H7 (cell line): ENCODE measurements around the gene CYP27B1. TPM values are rescaled to one million over a fixed set of nuclear protein-coding genes. Genes with fewer than 3 reads are reported as not detected.
A peak's percentile ranks its signal among the peaks of the same experiment; 100 is the strongest.
"Not testable (repeated sequence)": the region's sequence is repeated elsewhere in the genome, so short reads cannot be mapped to it uniquely, and the experiment has no call there.

Experiments used
- DNase-seq: peaks from one replicate; pipeline ENCODE4 v3.0.0; 2012
- H3K27me3 ChIP-seq: 2 replicates; pipeline ENCODE4 v1.6.0; 2011; ENCODE audit warnings: mild to moderate bottlenecking, low read length; ENCODE audit not compliant: control insufficient read depth, insufficient read depth
- H3K36me3 ChIP-seq: replicated peaks from 2 replicates; pipeline ENCODE4 v1.5.1; 2011; ENCODE audit warnings: low read length; ENCODE audit not compliant: control insufficient read depth, insufficient read depth
- H3K4me3 ChIP-seq: 2 replicates; pipeline ENCODE4 v1.5.1; 2011; ENCODE audit warnings: low read depth, mild to moderate bottlenecking, control low read depth, low read length, moderate library complexity; ENCODE audit not compliant: insufficient read depth
- total RNA-seq: library from RNA; depleted of rRNA; stranded (reverse); fragments of >200 nt; shearing (Covaris generic); gene quantifications from 2 replicates; pipeline ENCODE4 v1.2.3, GENCODE V29; 2014

The CYP27B1 gene
- total RNA-seq, 1 experiment from 2014 or later, result 0.59 TPM

GRCh38 chr12:57777911-57778310 lies 11.0 kb upstream of the CYP27B1 start:
- DNase-seq, result no peak
- Histone ChIP-seq H3K4me3 (no peak overlapping the region), H3K27me3 (peaks cover under 1% of the 10 kb centered on the region), H3K36me3 (no peaks in the 10 kb centered on the region; the same call in 1 of the 2 replicates)

DNA sequence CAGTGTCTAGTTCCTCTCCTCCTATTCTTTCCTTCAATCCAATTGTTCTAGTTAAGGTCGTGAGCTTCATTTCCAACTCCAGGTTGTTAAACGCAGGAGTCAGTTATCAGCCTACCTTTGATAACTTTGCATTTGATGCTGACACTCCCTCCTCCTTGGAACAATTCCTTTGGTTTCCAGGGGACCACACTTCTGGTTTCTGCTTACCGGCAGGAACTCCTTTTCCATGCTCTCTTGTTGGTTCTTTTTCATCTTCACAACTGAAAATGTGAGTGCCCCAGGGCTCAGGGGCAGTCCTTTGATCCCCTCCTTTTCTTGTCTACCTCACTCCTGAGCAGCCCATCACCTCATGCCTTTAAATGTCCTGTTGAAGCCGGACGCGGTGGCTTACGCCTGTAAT lies 10.5 kb upstream of the CYP27B1 start:
- no peak overlapping the region for H3K4me3 ChIP-seq
- no peaks in the 10 kb centered on the region; the same call in 1 of the 2 replicates for H3K36me3 ChIP-seq
- H3K27me3 ChIP-seq, result peaks cover 3% of the 10 kb centered on the region
- no peak for DNase-seq

DNA sequence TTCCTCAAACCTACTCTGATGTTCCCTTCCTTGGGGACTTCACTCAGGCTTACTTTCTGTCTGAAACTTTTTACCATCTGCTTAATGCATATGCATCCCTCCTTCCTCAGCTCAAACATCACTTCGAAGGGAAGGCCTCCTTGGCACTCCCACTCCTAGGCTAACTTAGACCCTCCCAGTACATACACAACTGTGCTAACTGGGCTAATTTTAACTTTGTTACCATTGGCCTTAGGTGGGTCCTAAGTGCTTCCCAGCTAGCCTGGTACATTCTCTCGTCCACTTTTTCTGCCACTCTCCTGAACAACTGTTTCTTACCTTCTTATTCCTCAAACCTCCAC lies 9.3 kb upstream of the CYP27B1 start:
- DNase-seq, result no peak
- no peaks in the 10 kb centered on the region; the same call in 1 of the 2 replicates for H3K36me3 ChIP-seq
- no peak overlapping the region for H3K4me3 ChIP-seq
- peaks cover 3% of the 10 kb centered on the region for H3K27me3 ChIP-seq

GRCh38 chr12:57775563-57776246 lies 8.8 kb upstream of the CYP27B1 start:
- DNase-seq, result no peak
- Histone ChIP-seq H3K4me3 (no peak overlapping the region), H3K36me3 (peaks cover 2% of the 10 kb centered on the region), H3K27me3 (peaks cover 3% of the 10 kb centered on the region)

GRCh38 chr12:57775044-57775443 lies 8.2 kb upstream of the CYP27B1 start:
- no peak overlapping the region for H3K4me3 ChIP-seq
- peaks cover 3% of the 10 kb centered on the region for H3K27me3 ChIP-seq
- peaks cover 6% of the 10 kb centered on the region for H3K36me3 ChIP-seq
- no peak for DNase-seq

DNA sequence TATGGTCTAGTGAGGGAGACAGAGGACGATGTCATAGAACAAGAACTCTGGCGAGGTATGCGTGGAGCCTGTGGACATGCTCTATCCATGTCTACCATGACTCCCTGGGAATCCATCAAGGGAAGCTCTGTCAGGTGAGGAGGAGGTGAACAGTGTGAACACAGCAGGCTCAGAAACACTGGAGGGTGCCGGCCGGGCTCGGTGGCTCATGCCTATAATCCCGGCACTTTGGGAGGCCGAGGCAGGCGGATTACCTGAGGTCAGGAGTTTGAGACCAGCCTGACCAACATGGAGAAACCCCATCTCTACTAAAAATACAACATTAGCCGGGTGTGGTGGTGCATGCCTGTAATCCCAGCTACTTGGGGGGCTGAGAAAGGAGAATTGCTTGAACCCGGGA lies 7.8 kb upstream of the CYP27B1 start:
- not testable (repeated sequence) for H3K27me3 ChIP-seq, DNase-seq, H3K36me3 ChIP-seq, H3K4me3 ChIP-seq

GRCh38 chr12:57772429-57773322 lies 5.8 kb upstream of the CYP27B1 start, which contains the start of gene EEF1AKMT3:
TSS of gene EEF1AKMT3 (plus strand) at chr12:57772614. CDS start at chr12:57772725, 111 bp downstream.
- peaks cover 16% of the 10 kb centered on the region for H3K36me3 ChIP-seq

DNA sequence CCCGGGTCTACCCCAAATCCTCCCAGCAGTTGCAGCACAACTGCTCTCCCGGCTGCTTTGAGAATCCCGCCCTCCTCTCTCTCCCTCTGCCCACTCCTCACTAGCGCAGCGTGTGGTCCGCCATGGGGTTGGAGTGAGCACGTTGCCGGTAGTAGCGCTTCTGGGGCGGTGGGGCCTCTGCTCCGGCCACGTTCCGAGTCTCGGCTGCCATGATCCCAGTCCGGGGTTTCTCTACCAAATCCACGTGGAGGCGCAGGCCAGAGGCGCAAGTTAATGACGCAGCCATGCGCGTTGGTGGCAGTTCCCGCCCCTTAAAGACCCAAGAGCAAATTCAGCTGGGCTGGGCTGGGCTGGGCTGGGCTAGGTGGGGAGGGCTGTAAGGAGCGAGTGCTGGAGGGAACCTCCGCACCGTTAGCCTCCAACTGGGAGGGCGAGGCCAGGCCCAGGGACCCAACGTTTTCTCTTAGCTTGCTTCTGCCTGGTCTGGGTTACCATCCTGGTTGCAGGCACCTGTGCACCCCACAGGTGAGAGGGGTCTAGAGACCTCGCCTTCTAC lies 5.1 kb upstream of the CYP27B1 start, which contains the start of gene METTL1:
Gene METTL1, minus strand, starts transcription at position 233 of the 556 bp plus-strand sequence. Its CDS starts 22 bp downstream, at position 211.
- Histone ChIP-seq H3K4me3 (peak within 1 kb of the TSS; percentile 75), H3K36me3 (peaks cover 16% of the 10 kb centered on the region), H3K27me3 (peaks cover 7% of the 10 kb centered on the region)
- peak; percentile 96 for DNase-seq

More at GRCh38 chr12:57772429-57773322, 5.8 kb upstream of the CYP27B1 start, which contains the start of gene EEF1AKMT3:
- DNase-seq, result peak; percentile 86
- H3K4me3 ChIP-seq, result peak within 1 kb of the TSS; percentile 75
- peaks cover 3% of the 10 kb centered on the region for H3K27me3 ChIP-seq

DNA sequence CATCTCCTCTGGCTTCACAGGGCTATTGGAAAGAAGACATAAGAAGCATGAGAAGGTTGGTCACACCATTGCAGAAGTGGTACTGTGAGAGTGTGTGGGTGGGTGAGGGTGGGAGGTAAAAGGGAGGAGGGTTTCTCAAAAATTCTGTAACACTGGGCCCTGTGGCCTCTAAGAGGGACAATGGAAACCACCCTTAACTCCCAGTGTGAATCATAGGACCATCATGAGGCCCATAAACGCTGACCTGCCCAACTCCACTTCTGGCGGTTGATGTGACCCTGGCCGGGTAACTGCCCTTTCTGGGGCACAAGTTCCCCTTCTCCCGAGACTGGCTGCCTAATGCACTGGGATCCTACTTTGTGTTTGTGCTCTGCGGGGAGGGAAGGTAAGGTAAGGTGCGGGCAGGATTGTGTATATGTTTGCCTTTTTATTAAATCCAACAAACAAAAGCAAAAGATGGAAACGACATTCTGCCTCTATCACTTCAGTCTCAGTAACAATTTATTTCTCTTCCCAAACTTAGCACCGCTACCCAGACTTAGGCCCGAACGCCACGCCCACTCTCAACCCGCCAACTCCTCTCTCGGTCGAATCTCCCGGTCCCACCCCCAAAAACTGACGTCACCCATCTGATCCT lies 4.5 kb upstream of the CYP27B1 start:
- Histone ChIP-seq H3K36me3 (peaks cover 16% of the 10 kb centered on the region), H3K4me3 (peak overlapping the region; percentile 75), H3K27me3 (peaks cover 13% of the 10 kb centered on the region)
- peak; percentile 96 for DNase-seq

- no peak overlapping the region for H3K4me3 ChIP-seq
- H3K36me3 ChIP-seq, result peaks cover 16% of the 10 kb centered on the region
- no peak for DNase-seq
- peaks cover 19% of the 10 kb centered on the region for H3K27me3 ChIP-seq
Observed at GRCh38 chr12:57770734-57771133, 3.9 kb upstream of the CYP27B1 start.

DNA sequence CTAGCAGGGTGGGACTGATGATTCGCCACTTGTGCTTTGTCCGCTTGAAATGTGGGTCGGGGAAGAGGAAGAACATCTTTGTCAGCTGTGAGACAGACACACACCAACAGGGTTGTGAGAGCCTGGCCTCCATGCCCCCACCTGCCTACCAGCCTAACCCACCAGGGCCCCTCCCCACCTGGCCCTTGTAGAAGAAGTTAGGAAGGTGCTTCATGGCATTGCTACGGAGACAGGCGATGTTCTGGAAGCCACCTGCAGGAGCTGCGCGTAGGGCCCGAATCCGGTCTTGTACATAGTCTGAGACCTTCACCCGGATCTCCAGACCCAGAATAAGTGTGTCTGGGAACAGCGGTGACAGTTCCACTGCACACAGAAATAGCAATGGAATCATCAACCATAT lies 2.7 kb upstream of the CYP27B1 start:
- H3K36me3 ChIP-seq, result peaks cover 16% of the 10 kb centered on the region
- H3K27me3 ChIP-seq, result peaks cover 31% of the 10 kb centered on the region
- no peak for DNase-seq
- no peak overlapping the region for H3K4me3 ChIP-seq

GRCh38 chr12:57767876-57768275 lies 998 bp upstream of the CYP27B1 start:
- Histone ChIP-seq H3K36me3 (peaks cover 16% of the 10 kb centered on the region), H3K27me3 (peaks cover 47% of the 10 kb centered on the region), H3K4me3 (no peak overlapping the region)
- no peak for DNase-seq

- peak; percentile 46 for DNase-seq
- H3K27me3 ChIP-seq, result peaks cover 51% of the 10 kb centered on the region
Observed at GRCh38 chr12:57767305-57767698, 424 bp upstream of the CYP27B1 start.

More at GRCh38 chr12:57767305-57767698, 424 bp upstream of the CYP27B1 start:
- H3K36me3 ChIP-seq, result peaks cover 16% of the 10 kb centered on the region
- H3K4me3 ChIP-seq, result no peak overlapping the region
